Breast epithelium (tissue), 3 donors: ENCODE measurements around the gene PBX4.

Source experiments
- CTCF ChIP-seq, 3 donors: fragments of 450-650 bp; IDR thresholded peaks; one replicate each; pipeline ENCODE4 v1.5.1; 2016 to 2017; ENCODE audit warnings: antibody characterized with exemption in 3 of 3, mild to moderate bottlenecking in 3 of 3, moderate library complexity in 3 of 3
- POLR2A ChIP-seq: fragments of 450-650 bp; IDR thresholded peaks from one replicate; pipeline ENCODE4 v1.6.1; 2016; ENCODE audit warnings: antibody characterized with exemption, mild to moderate bottlenecking, moderate library complexity

GRCh38 chr19:19592690-19593089 lies 25.8 kb downstream of the PBX4 start:
- TF ChIP-seq CTCF (IDR thresholded peaks at IDR 0.05) (no peak), POLR2A (no peak)
